Mammary epithelial cell (primary cell): ENCODE results near the gene C17orf100.

Source experiments
- EZH2 ChIP-seq: IDR thresholded peaks from 2 replicates; pipeline ENCODE4 v1.6.1; 2012; ENCODE audit warnings: low read length, inconsistent platforms, borderline replicate concordance
- TF ChIP-seq, protein P1 (sequence below), 2 donors: IDR thresholded peaks in 1 of 2; conservative IDR thresholded peaks in 1 of 2; 2 replicates each; pipeline ENCODE4 v1.5.1; 2011 to 2012; ENCODE audit warnings: inconsistent platforms in 2 of 2, low read length in 2 of 2, mild to moderate bottlenecking in 2 of 2, control low read depth in 1 of 2, low read depth in 1 of 2; ENCODE audit not compliant: insufficient read depth in 1 of 2; ENCODE audit errors: extremely low read depth in 1 of 2

DNA sequence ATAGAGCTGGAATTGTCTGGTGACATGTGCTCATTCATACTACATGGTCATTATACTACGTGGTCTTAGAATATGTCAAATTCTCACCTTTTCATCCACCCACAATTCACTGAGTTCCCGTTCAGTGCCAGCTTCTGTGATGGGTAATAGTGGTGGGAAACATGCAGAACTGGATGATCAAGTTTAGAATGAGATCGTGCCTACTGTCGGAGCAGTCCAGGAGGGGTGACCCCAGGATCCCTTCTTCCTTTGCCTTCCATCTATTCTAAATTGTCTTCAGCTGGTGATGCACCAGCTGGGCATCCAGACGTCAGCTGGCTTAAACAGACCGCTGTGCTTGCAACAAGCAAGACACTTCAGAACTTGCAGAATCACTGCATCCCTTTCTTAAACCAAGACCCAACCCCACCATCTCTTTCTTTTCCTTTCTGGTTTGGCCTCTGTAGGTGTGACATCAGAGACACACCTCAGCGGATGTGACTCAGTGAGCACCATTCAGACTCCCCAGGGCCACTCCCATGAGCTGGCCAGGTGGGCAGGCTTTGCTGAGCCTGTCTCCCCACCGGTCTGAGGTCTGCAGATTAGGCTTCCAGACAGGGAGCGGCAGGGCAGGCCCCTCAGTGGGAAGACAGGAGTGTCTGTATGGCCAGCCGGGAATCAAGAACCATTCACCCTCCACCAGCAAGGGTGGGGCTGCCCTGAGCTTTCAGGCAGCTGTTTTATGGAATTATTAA is 18.1 kb downstream of the C17orf100 start:
- TF ChIP-seq, protein P1, sequence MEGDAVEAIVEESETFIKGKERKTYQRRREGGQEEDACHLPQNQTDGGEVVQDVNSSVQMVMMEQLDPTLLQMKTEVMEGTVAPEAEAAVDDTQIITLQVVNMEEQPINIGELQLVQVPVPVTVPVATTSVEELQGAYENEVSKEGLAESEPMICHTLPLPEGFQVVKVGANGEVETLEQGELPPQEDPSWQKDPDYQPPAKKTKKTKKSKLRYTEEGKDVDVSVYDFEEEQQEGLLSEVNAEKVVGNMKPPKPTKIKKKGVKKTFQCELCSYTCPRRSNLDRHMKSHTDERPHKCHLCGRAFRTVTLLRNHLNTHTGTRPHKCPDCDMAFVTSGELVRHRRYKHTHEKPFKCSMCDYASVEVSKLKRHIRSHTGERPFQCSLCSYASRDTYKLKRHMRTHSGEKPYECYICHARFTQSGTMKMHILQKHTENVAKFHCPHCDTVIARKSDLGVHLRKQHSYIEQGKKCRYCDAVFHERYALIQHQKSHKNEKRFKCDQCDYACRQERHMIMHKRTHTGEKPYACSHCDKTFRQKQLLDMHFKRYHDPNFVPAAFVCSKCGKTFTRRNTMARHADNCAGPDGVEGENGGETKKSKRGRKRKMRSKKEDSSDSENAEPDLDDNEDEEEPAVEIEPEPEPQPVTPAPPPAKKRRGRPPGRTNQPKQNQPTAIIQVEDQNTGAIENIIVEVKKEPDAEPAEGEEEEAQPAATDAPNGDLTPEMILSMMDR (conservative IDR thresholded peaks at IDR 0.05 in 1 of 2, IDR thresholded peaks at IDR 0.05 in 1 of 2; ENCODE audit: extremely low read depth in 1 of 2, insufficient read depth in 1 of 2, low read depth in 1 of 2, low read length in 2 of 2), result no peak
- TF ChIP-seq EZH2, result no peak
